HG03045 (cell line): ENCODE results near the gene SLX4.
"Not testable (repeated sequence)": the region's sequence is repeated elsewhere in the genome, so short reads cannot be mapped to it uniquely, and the experiment has no call there.

Experiments used
- ATAC-seq: cut with Tn5 transposase; IDR thresholded peaks from one replicate; pipeline ENCODE4 v1.9.1; 2021; ENCODE audit warnings: mild to moderate bottlenecking, moderate library complexity; ENCODE audit not compliant: unreplicated experiment

The SLX4 gene

DNA sequence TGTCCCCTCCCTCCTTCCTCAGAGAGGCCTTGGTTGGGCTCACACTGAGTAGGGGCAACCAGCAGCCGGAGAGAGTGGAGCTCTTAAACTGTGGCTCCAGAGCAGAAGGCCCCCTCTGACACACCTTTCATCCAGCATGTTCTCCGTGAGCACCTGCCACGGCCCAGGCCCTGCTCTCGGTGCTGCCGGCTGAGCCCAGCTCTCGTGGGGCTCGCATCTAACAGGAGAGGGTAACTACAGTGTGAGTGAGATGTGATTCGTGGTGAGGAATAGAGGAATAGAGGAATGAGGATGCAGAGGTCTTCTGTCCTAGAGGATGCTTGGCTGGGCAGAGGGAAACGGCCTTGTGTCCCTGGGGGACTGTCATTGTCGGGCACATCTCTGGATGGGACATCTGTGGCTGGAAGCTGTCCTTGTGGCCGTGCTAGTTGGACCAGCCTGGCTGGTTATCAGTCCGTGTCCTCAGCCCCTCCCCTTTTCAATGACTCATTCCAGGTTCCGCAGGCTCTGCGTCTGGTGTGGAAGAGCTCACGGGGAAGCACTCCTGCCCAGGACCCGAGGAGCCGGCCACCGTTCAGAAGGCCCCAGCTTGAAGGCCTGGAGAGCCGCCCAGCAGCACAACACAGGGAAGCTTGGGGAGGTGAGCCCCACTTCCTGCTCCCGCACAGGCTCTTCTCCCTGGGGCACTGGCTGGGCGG is 31.1 kb upstream of the SLX4 start:
- no peak for ATAC-seq

DNA sequence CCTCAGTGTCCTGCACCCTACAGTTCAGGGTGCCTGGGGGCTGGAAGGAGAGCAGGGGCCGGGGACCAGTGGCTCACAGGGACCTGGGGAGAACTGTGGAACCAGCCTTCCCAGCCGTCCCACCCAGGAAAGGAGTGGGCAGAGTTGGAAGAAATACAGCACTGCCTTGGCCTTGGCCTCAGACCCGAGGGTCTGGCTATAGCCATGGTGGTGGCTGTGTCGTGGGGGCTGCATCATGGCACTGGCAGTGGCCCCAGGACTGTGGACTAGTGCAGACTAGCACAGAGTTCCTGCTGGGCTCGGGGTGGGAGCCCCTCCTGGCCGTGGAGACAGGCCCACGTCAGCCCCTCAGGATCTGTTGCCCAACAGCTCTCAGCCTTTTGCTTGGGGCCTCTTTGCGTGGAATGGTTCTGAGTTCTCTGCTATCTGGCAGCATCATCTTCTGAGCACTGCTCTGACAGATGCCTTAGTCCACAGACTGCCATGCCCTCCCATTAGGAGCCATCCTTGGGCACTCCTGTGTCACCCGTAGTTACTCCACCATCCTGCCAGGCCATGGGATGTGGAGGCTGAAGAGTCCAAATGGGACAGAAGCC is 30.5 kb upstream of the SLX4 start:
- ATAC-seq, result no peak

DNA sequence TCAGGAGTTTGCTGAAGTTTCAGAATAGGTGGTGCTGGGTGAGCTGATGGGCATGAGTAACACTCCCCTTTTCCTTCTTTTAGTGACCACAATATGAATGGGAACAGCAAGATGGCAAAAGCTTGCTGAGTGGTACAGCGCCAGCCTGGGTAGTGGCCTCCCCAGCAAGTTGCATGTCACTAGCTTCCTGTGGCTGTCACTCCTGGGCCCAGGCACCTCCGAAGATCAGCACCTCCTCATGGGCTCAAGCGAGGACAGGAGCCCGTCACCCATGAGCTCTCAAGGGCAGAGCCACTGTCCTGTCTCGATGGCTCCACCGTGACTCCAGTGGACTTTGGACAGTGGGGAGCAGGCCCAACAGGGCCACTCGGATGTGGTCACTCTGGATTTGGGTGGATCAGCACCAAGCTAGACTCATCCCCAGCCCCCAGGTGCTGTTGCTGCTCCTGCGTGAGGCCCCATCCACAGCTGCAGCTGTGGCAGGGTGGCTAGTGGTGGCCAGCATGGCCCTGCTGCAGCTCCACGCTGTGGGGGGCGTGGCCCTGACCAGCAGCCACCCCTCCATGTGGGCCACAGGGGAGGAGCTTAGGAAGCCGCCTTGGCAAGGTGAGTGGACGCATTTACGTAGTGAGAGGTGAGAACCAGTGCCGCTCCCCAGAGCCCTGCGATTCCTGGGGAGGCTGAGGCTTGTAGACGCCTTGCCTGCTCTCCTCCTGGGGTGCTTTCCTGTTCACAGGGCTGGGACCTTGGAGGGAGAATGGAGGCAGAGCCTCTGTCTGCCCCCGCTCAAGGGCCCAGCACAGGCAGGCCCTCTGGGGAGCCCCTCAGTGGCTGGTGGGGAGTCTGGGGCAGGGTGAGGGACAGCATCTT is 29.5 kb upstream of the SLX4 start:
- ATAC-seq, result no peak

GRCh38 chr16:3640207-3640606 is 28.8 kb upstream of the SLX4 start:
- ATAC-seq, result no peak

DNA sequence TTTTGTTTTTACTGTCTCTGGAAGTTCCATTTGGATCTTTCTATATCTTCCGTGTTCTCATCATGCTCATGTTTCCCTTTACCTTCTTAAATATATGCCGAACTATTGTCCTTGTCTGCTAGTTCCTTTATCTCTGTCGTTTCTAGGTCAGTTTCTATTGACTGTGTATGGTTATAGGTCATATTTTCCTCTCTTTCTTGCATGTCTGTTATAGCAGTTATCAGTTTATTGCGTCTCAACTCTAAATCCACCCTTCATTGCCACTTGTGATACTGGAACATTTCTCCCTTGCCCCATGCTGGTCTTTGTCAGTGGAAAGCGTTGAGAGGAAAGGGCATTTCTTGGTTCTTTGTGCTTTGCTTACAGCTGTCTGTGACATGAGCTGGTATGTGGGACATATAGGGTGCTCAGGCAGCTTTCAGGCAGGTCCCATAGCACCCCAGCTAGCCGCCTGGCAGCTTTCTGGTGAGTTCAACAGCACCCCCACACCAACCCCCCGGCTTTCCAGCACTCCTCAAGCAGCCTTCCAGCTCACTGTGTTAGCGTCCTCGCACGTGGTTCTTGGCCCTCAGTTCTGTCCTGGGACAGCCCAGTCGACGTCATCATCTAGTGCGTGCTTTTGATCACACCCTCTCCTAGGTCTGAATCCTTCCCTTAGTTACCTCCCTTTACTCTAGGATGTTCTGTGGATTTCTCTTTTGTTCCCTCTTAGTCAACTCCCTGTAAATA is 27.7 kb upstream of the SLX4 start:
- ATAC-seq, result no peak

- no peak for ATAC-seq
Measured at GRCh38 chr16:3637371-3637923, 26.0 kb upstream of the SLX4 start.

GRCh38 chr16:3625911-3626732 is 14.7 kb upstream of the SLX4 start:
- no peak for ATAC-seq

DNA sequence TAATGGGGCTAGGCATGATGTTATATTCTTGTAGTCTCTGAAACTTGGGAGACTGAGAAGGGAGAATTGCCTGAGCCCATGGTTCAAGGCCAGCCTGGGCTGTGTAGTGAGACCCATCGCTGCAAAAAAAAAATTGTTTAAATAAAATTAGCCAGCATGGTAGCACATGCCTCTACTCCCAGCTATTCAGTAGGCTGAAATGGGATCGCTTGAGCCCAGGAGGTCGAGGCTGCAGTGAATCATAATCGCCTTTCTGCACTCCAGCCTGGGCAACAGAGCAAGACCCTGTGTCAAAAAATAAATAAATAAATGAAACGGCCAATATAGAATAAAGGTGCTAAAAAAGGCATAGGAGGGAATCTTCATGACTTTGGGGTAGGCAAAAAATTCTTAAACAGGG is 13.9 kb upstream of the SLX4 start:
- no peak for ATAC-seq

DNA sequence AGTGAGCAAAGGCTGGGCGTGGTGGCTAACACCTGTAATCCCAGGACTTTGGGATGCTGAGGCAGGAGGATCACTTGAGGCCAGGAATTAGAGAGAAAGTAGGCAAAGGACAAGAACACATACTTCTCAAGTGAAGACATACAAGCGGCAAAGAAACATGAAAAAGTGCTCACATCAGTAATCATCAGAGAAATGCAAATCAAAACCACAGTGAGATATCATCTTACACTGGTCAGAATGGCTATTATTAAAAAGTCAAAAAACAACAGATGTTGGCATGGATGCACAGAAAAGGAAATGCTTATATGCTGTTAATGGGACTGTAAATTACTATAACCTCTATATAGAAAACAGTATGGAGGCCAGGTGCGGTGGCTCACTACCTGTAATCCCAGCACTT is 12.2 kb upstream of the SLX4 start:
- no peak for ATAC-seq

- ATAC-seq, result no peak
Measured at GRCh38 chr16:3618769-3619141, 7.3 kb upstream of the SLX4 start.

GRCh38 chr16:3612510-3613466 is 1.4 kb upstream of the SLX4 start:
- ATAC-seq, result no peak

DNA sequence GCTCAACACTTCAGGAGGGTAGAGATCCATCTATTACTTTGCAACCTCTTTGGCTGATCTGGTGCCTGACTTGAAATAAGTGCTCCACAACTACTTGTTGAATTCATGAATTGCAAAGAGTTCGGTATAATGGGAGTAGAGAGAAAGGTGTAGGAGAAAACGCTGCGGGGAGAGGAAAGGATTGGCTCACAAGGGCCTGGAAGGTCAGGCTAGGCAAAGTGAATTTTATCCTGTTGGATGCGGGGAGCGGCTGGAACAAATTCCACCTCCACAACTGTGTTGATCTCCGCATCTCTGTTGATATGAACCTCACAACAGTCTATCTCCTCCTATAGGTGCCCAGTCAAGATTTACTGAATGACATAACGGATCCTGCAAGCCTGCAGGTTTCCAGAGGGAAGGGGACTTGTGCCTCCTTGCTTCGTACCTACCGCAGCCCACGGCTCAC is 684 bp downstream of the SLX4 start:
- ATAC-seq, result no peak

- ATAC-seq, result no peak
Measured at GRCh38 chr16:3609895-3610697, 1.3 kb downstream of the SLX4 start.

GRCh38 chr16:3608976-3609375 is 2.4 kb downstream of the SLX4 start:
- ATAC-seq, result not testable (repeated sequence)

DNA sequence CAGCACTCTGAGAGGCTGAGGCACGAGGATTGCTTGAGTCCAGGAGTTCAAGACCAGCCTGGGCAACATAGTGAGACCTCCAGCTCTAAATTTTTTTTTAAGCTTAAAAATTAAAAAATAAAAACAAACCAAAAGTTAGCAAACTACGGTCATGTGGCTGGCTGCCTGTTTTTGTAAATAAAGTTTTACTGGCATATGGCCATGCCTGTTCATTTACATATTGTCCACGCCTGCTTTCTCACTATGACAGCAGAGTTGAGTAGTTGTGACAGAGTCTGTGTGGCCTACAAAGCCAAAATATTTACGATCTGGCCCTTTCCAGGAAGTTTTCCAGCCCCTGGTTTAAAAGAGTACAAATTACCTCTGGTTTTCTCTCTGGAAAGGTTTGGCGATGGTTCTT is 3.3 kb downstream of the SLX4 start:
- ATAC-seq, result no peak

DNA sequence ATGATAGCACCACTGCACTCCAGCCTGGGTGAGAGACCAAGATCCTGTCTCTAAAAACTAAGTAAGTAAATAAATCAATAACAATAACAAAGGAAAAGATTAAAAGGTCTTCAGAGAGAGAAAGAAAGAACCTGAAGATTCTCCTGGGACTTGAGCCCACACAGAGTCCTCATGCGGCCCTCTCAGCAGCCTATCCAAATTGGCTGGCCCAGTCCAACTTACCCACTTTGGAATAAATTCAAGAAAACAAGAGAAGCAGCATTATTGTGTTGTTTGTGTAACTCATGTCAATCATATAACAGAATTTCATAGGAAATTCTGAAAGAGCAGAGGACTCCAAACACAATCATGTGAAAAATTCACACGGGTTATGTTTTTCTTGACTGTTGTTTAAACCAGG is 3.8 kb downstream of the SLX4 start:
- ATAC-seq, result no peak

GRCh38 chr16:3607161-3607560 is 4.2 kb downstream of the SLX4 start:
- no peak for ATAC-seq

DNA sequence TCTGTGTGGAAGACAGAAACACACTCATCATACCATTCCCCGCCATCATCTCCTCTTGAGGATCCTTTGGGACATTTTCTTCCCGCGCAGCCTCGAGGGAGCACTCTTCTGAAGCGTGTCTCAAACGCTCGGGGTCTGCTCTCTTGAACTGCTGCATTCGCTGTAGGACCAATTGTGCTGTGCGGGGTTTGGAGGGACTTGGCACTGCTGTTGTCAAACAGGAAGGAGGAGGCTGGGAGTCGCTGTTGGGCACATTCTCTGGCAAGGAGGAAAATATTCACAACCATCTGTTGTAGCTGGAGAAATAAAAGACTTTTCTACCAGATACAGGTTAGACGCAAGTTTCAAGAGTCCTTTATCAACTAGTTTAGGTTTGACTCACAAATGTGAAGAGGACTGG is 5.0 kb downstream of the SLX4 start:
- no peak for ATAC-seq
